Endothelial cell of umbilical vein (primary cell): ENCODE measurements around the gene RPS8. TPM values are rescaled to one million over a fixed set of nuclear protein-coding genes. Genes with fewer than 3 reads are reported as not detected.
A peak's percentile ranks its signal among the peaks of the same experiment; 100 is the strongest.

Experiments
- BruUV-seq: library from RNA; stranded (reverse); fragments of 400-500 nt; replicated peaks from 2 replicates; lab custom pipeline; 2021; lab: Mats Ljungman, UMichigan
- CTCF ChIA-PET: fragments of 300-600, 350-600 bp; sonication (Branson Sonifier 250); formaldehyde crosslinking; loops from one replicate; lab custom pipeline; 2021; ENCODE audit warnings: antibody characterized with exemption, inconsistent platforms; lab: Charles Lee
- POLR2A ChIA-PET: fragments of 300-600, 350-600 bp; sonication (Branson Sonifier 250); formaldehyde crosslinking; loops from one replicate; lab custom pipeline; 2021; ENCODE audit warnings: antibody characterized with exemption, inconsistent platforms; lab: Charles Lee
- DNase-seq: peaks from one replicate; pipeline ENCODE4 v3.0.0-alpha.2; 2011; ENCODE audit warnings: low read depth, low spot score
- FAIRE-seq: peaks from 2 replicates; lab custom pipeline; 2011; peaks lifted over from hg19 to GRCh38; lab: Jason Lieb, UNC
- H2AFZ ChIP-seq: 2 replicates; pipeline ENCODE4 v1.6.0; 2012; ENCODE audit warnings: low read depth, low read length, control low read depth, inconsistent platforms
- H3K27ac ChIP-seq: 2 replicates; pipeline ENCODE4 v1.5.1; 2011; ENCODE audit warnings: low read depth, mild to moderate bottlenecking, control low read depth, low read length, moderate library complexity; ENCODE audit not compliant: insufficient read depth
- H3K27me3 ChIP-seq, 2 experiments: 2 replicates each; pipeline versions ENCODE4 v1.6.0 to v1.6.1; 2011; ENCODE audit warnings: low read length in 2 of 2, mixed read lengths in 1 of 2; ENCODE audit not compliant: control insufficient read depth in 2 of 2, insufficient read depth in 2 of 2
- H3K36me3 ChIP-seq, 2 experiments: 2 replicates in 1 of 2; 3 replicates in 1 of 2; pipeline ENCODE4 v1.5.1; 2011; ENCODE audit warnings: low read length in 2 of 2, mild to moderate bottlenecking in 1 of 2, moderate library complexity in 1 of 2; ENCODE audit not compliant: control insufficient read depth in 2 of 2, insufficient read depth in 2 of 2; ENCODE audit errors: extremely low read depth in 1 of 2
- H3K4me1 ChIP-seq: 3 replicates; pipeline ENCODE4 v1.5.1; 2011; ENCODE audit warnings: mild to moderate bottlenecking, low read length; ENCODE audit not compliant: control insufficient read depth, insufficient read depth; ENCODE audit errors: extremely low read depth
- H3K4me2 ChIP-seq: 2 replicates; pipeline ENCODE4 v1.6.1; 2011; ENCODE audit warnings: low read length, control low read depth, mixed read lengths; ENCODE audit not compliant: insufficient read depth
- H3K4me3 ChIP-seq, 3 experiments: fragments of 200-600 bp in 1 of 3; sonication (generic), shearing (Covaris generic) in 1 of 3; replicated peaks in 1 of 3; 2 replicates each; pipeline ENCODE4 v1.5.1; 2011 to 2016; ENCODE audit warnings: control low read depth in 3 of 3, low read length in 3 of 3, mild to moderate bottlenecking in 2 of 3, inconsistent platforms in 1 of 3, low read depth in 1 of 3, moderate library complexity in 1 of 3; ENCODE audit not compliant: insufficient read depth in 1 of 3
- H3K79me2 ChIP-seq: 2 replicates; pipeline ENCODE4 v1.6.0; 2012; ENCODE audit warnings: low read length, inconsistent platforms; ENCODE audit not compliant: control insufficient read depth, insufficient read depth
- H3K9ac ChIP-seq: replicated peaks from 2 replicates; pipeline ENCODE3; 2011; ENCODE audit warnings: low read length, control low read depth; ENCODE audit not compliant: insufficient read depth; ENCODE audit errors: extremely low read depth
- H3K9me1 ChIP-seq: replicated peaks from 3 replicates; pipeline ENCODE4 v1.6.0; 2011; ENCODE audit warnings: mild to moderate bottlenecking, low read length; ENCODE audit not compliant: control insufficient read depth, insufficient read depth; ENCODE audit errors: extremely low read depth
- H3K9me3 ChIP-seq: replicated peaks from 2 replicates; pipeline ENCODE4 v1.5.1; 2012; ENCODE audit warnings: low read length, inconsistent platforms; ENCODE audit not compliant: control insufficient read depth, insufficient read depth
- H4K20me1 ChIP-seq: replicated peaks from 2 replicates; pipeline ENCODE3; 2011; ENCODE audit warnings: mild to moderate bottlenecking, low read length; ENCODE audit not compliant: control insufficient read depth, insufficient read depth; ENCODE audit errors: extremely low read depth
- EZH2 ChIP-seq: IDR thresholded peaks from 2 replicates; pipeline ENCODE4 v1.6.1; 2012; ENCODE audit warnings: borderline replicate concordance, low read depth, mild to moderate bottlenecking, moderate library complexity, low read length, inconsistent platforms; ENCODE audit not compliant: severe bottlenecking
- FOS ChIP-seq: IDR thresholded peaks from 2 replicates; pipeline ENCODE4 v1.6.1; 2011; ENCODE audit warnings: mild to moderate bottlenecking, low read length, moderate library complexity, borderline replicate concordance; ENCODE audit not compliant: insufficient read depth
- GATA2 ChIP-seq: IDR thresholded peaks from 2 replicates; pipeline ENCODE4 v1.7.0; 2011; ENCODE audit warnings: low read depth, mild to moderate bottlenecking, moderate library complexity, mixed read lengths, low read length; ENCODE audit not compliant: insufficient read length, insufficient read depth
- JUN ChIP-seq: IDR thresholded peaks from 2 replicates; pipeline ENCODE4 v1.6.1; 2011; ENCODE audit warnings: borderline replicate concordance, low read depth; ENCODE audit not compliant: insufficient read length, insufficient read depth
- MYC ChIP-seq: IDR thresholded peaks from one replicate; pipeline ENCODE4 v1.6.1; 2011; ENCODE audit warnings: mild to moderate bottlenecking, low read depth, low read length
- POLR2A ChIP-seq: IDR thresholded peaks from 2 replicates; pipeline ENCODE4 v1.6.1; 2012; ENCODE audit warnings: low read depth, mild to moderate bottlenecking, control low read depth, low read length
- POLR2AphosphoS5 ChIP-seq: IDR thresholded peaks from 2 replicates; pipeline ENCODE4 v1.6.1; 2012; ENCODE audit warnings: low read depth, mild to moderate bottlenecking, control low read depth, low read length, moderate library complexity; ENCODE audit not compliant: insufficient read depth
- dilution Hi-C: fragments of 300-500 bp; cut with MboI; formaldehyde crosslinking; loops from one replicate; pipeline ENCODE4 v1.15.0; 2019; ENCODE audit warnings: low sequenced_read_pairs; ENCODE audit not compliant: extremely low pct_ligation_motif_present
- intact Hi-C: fragments of 100-400 bp; cut with micrococcal nuclease; formaldehyde crosslinking; loops from one replicate; pipeline ENCODE4 v1.10.0; 2022
- polyA plus RNA-seq, 4 experiments: library from polyadenylated mRNA; depleted of rRNA in 3 of 4; stranded (reverse) in 3 of 4; unstranded in 1 of 4; fragments of >200 nt; gene quantifications; 2 replicates each; pipeline versions ENCODE4 v1.2.1 to v1.2.3, GENCODE V29; 2011 to 2012; ENCODE audit warnings: missing spikeins in 1 of 4
- total RNA-seq: library from RNA; stranded (reverse); gene quantifications from 2 replicates; pipeline ENCODE4 v1.2.3, GENCODE V29; 2021
- TF ChIP-seq, protein P1 (sequence below), 2 donors: IDR thresholded peaks; 1 replicate in 1 of 2; 2 replicates in 1 of 2; pipeline ENCODE4 v1.5.1; 2011; ENCODE audit warnings: low read length in 2 of 2, mild to moderate bottlenecking in 2 of 2, moderate library complexity in 2 of 2, control low read depth in 1 of 2, inconsistent platforms in 1 of 2, low read depth in 1 of 2; ENCODE audit not compliant: insufficient read depth in 1 of 2; ENCODE audit errors: extremely low read depth in 1 of 2
- TF ChIP-seq, protein P2 (sequence below): IDR thresholded peaks from 2 replicates; pipeline ENCODE4 v1.6.1; 2011; ENCODE audit not compliant: insufficient read depth, insufficient read length

RPS8 gene
- total and polyA plus RNA-seq, 2 donors (not counting 3 experiments of a cell fraction or from before 2014, with no cell fraction given) = 1,842 to 2,306 TPM

DNA sequence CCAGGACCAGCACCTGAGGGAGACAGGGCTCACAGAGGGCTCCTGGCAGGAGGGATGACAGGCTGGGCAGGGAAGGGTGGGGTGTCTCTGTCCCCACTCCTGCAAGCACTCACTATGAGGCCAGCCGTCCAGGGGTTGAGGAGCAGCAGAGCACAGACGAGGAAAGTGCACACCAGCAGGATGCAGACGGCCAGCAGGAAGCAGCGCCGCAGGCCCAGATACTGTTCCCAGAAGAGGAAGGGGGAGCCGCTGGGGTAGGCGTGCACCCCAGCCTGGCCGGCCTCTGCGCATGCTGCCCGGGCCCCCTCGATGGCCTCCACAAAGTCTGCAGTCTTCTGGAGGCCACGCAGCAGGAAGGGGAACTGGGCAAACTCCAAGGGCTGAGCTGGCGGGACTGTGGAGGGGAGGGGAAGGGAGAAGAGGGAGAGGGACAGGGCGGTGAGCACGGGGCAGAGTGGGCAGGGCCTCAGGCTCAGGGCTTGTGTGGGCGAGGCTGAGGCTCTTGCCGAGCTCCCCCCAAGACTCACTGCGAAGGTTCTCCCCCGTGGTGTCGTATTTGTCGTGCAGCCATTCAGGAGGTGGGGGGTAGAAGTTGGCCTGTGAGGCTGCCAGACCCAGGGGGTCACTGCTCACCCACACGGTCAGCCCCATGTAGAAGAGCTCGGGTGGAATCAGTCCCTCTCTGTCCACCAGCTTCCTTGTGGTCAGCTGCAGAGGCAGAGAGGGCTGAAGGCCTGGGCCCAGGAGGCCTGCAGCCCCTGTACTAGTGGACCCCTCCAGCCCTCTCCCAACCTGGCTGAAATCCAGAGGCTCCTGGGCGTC is 51.2 kb downstream of the RPS8 start:
- ChIA-PET POLR2A (interaction anchor here (0.5 to 1.2 kb wide), 3 partner anchors 23 to 186 kb away, joined by 3 to 4 read pairs (median 3); no protein-coding TSS in a partner anchor), CTCF (interaction anchor here (0.6 to 0.7 kb wide), 2 partner anchors 33 to 36 kb away, joined by 3 read pairs; no protein-coding TSS in a partner anchor)
- dilution Hi-C loops (no loop called here), intact Hi-C loops (no loop called here)
- Histone ChIP-seq H4K20me1 (no peaks in the 10 kb centered on the region), H3K9me3 (no peaks in the 10 kb centered on the region), H3K9me1 (no peaks in the 10 kb centered on the region), H3K4me2 (no peak overlapping the region), H3K36me3 (no peaks in the 10 kb centered on the region), H3K4me3 (no peak overlapping the region), H2AFZ (peak overlapping the region; percentile 85), H3K9ac (no peak overlapping the region), H3K4me1 (no peaks in the 10 kb centered on the region), H3K79me2 (no peaks in the 10 kb centered on the region), H3K27me3 (no peaks in the 10 kb centered on the region), H3K27ac (no peak overlapping the region)
- BruUV-seq = no TSS peak
- TF ChIP-seq POLR2AphosphoS5 = no peak
- TF ChIP-seq MYC = no peak
- no peak for TF ChIP-seq POLR2A
- TF ChIP-seq, protein P1, sequence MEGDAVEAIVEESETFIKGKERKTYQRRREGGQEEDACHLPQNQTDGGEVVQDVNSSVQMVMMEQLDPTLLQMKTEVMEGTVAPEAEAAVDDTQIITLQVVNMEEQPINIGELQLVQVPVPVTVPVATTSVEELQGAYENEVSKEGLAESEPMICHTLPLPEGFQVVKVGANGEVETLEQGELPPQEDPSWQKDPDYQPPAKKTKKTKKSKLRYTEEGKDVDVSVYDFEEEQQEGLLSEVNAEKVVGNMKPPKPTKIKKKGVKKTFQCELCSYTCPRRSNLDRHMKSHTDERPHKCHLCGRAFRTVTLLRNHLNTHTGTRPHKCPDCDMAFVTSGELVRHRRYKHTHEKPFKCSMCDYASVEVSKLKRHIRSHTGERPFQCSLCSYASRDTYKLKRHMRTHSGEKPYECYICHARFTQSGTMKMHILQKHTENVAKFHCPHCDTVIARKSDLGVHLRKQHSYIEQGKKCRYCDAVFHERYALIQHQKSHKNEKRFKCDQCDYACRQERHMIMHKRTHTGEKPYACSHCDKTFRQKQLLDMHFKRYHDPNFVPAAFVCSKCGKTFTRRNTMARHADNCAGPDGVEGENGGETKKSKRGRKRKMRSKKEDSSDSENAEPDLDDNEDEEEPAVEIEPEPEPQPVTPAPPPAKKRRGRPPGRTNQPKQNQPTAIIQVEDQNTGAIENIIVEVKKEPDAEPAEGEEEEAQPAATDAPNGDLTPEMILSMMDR (IDR thresholded peaks at IDR 0.05; ENCODE audit: extremely low read depth in 1 of 2, insufficient read depth in 1 of 2, low read depth in 1 of 2, low read length in 2 of 2) = no peak
- no peak for TF ChIP-seq FOS
- TF ChIP-seq, protein P2, sequence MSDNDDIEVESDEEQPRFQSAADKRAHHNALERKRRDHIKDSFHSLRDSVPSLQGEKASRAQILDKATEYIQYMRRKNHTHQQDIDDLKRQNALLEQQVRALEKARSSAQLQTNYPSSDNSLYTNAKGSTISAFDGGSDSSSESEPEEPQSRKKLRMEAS = no peak
- no peak for TF ChIP-seq JUN
- no peak for TF ChIP-seq GATA2
- TF ChIP-seq EZH2 = no peak
- FAIRE-seq (peak; percentile 65), DNase-seq (peak; percentile 40)
